Activated B cell treated with CpG ODN at 0.5 μM for 24 hours (primary cell): Measurements from ENCODE around the gene TCERG1. TPM values are rescaled to one million over a fixed set of nuclear protein-coding genes. Genes with fewer than 3 reads are reported as not detected.

Experiments
- ATAC-seq: fragments of 200-7000 bp; cut with Tn5 transposase; one replicate; pipeline ENCODE4 v1.10.0; 2021; ENCODE audit warnings: low read depth, mild to moderate bottlenecking, moderate library complexity
- CTCF ChIA-PET: fragments of 350-600 bp; sonication (Branson Sonifier 250); formaldehyde crosslinking; loops from one replicate; lab custom pipeline; 2021; ENCODE audit warnings: antibody characterized with exemption; lab: Charles Lee
- POLR2A ChIA-PET: fragments of 350-600 bp; sonication (Branson Sonifier 250); formaldehyde crosslinking; loops from one replicate; lab custom pipeline; 2021; ENCODE audit warnings: antibody characterized with exemption; lab: Charles Lee
- DNase-seq: peaks from one replicate; pipeline ENCODE4 v3.0.0; 2022
- H3K27ac Mint-ChIP-seq: one replicate; pipeline ENCODE4 v1.8.0; 2020; ENCODE audit warnings: mixed read lengths
- H3K27me3 Mint-ChIP-seq: one replicate; pipeline ENCODE4 v1.8.0; 2021; ENCODE audit warnings: mixed read lengths
- H3K36me3 Mint-ChIP-seq: one replicate; pipeline ENCODE4 v1.8.0; 2021; ENCODE audit warnings: low read depth, mixed read lengths
- H3K4me1 Mint-ChIP-seq: one replicate; pipeline ENCODE4 v1.8.0; 2021; ENCODE audit warnings: mixed read lengths
- H3K4me3 Mint-ChIP-seq: one replicate; pipeline ENCODE4 v1.8.0; 2020; ENCODE audit warnings: mild to moderate bottlenecking, mixed read lengths
- H3K9me3 Mint-ChIP-seq: one replicate; pipeline ENCODE4 v1.8.0; 2020; ENCODE audit warnings: mixed read lengths
- intact Hi-C: fragments of 100-400 bp; cut with micrococcal nuclease; formaldehyde crosslinking; loops from one replicate; pipeline ENCODE4 v1.15.1; 2024
- total RNA-seq: library from RNA; stranded (reverse); gene quantifications from 2 replicates; pipeline ENCODE4 v1.2.3, GENCODE V29; 2022
- TF ChIP-seq, protein P1 (sequence below): fragments of 200-600 bp; IDR thresholded peaks from one replicate; pipeline ENCODE4 v1.8.0; 2022; ENCODE audit warnings: antibody characterized with exemption, mild to moderate bottlenecking

The TCERG1 gene
- total RNA-seq, 1 donor from 2014 or later, result 114 TPM

DNA sequence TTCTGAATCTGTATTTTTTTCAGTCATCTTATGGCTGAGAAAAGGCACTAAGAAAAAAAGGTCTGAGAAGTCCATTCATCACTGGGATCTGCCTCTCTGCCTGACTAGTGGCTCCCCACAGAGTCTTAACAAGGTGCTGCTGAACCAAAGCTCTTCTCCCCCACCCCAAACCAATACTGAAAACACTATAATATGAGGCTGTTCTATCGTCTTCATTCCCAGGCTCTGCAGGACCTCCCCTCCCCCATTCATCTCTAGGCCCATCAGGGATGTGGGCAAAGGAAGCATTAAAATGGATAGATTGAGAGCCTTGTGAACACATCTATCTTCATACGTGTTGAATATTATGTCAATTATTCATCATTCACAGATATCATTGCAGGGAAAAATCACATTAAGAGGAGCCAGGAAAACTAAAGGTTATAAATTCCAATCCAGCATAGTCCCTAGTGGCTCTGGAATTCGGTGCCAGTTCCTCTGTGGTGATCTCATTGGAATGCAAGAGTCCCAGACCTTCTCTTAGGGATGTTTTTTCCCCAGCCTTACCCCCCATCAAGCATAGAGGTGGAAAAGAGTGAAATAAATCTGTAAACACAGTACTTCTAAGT, 113.2 kb downstream of the TCERG1 start:
- ChIA-PET CTCF (no interaction called here), POLR2A (no interaction called here)
- H3K36me3 Mint-ChIP-seq, result no peaks in the 10 kb centered on the region
- TF ChIP-seq, protein P1, sequence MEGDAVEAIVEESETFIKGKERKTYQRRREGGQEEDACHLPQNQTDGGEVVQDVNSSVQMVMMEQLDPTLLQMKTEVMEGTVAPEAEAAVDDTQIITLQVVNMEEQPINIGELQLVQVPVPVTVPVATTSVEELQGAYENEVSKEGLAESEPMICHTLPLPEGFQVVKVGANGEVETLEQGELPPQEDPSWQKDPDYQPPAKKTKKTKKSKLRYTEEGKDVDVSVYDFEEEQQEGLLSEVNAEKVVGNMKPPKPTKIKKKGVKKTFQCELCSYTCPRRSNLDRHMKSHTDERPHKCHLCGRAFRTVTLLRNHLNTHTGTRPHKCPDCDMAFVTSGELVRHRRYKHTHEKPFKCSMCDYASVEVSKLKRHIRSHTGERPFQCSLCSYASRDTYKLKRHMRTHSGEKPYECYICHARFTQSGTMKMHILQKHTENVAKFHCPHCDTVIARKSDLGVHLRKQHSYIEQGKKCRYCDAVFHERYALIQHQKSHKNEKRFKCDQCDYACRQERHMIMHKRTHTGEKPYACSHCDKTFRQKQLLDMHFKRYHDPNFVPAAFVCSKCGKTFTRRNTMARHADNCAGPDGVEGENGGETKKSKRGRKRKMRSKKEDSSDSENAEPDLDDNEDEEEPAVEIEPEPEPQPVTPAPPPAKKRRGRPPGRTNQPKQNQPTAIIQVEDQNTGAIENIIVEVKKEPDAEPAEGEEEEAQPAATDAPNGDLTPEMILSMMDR, result no peak
- no peaks in the 10 kb centered on the region for H3K4me1 Mint-ChIP-seq
- intact Hi-C loops, result no loop called here
- no peak overlapping the region for H3K4me3 Mint-ChIP-seq
- no peak overlapping the region for H3K27ac Mint-ChIP-seq
- H3K27me3 Mint-ChIP-seq, result peaks cover 1% of the 10 kb centered on the region
- H3K9me3 Mint-ChIP-seq, result no peaks in the 10 kb centered on the region
- no peak for ATAC-seq
- DNase-seq, result no peak

Other genes with a start within 250 kb of the TCERG1 start
- gene RBM27, start 243.7 kb upstream of the TCERG1 start, total RNA-seq, result 24.4 and 28.5 TPM in 2 replicates
- 0.12 TPM in 1 of 2 replicates, not detected in the other for gene POU4F3, start 108.5 kb upstream of the TCERG1 start, total RNA-seq
- not detected in 2 replicates for gene GPR151, start 68.9 kb downstream of the TCERG1 start, total RNA-seq